GM12878 (cell line): ENCODE results near the gene MICALL2. TPM values are rescaled to one million over a fixed set of nuclear protein-coding genes. Genes with fewer than 3 reads are reported as not detected.

Experiments
- ATAC-seq: fragments of 200-7000 bp; cut with Tn5 transposase; 3 replicates; pipeline ENCODE4 v1.9.1; 2020; ENCODE audit warnings: mild to moderate bottlenecking, moderate library complexity
- BruUV-seq: library from RNA; stranded (reverse); fragments of 400-500 nt; replicated peaks from 2 replicates; lab custom pipeline; 2021; lab: Mats Ljungman, UMichigan
- CTCF ChIA-PET: fragments of 300-600 bp; sonication (Branson Sonifier 250); formaldehyde crosslinking; extraction: SDS; loops from one replicate; lab custom pipeline; 2021; ENCODE audit warnings: inconsistent platforms; lab: Yijun Ruan, JAX
- POLR2A ChIA-PET: fragments of 350-600 bp; formaldehyde crosslinking; extraction: SDS; loops from one replicate; lab custom pipeline; 2021; ENCODE audit warnings: inconsistent platforms; lab: Charles Lee
- RAD21 ChIA-PET: fragments of 300-600 bp; sonication (Branson Sonifier 250); formaldehyde crosslinking; loops from one replicate; lab custom pipeline; 2023; ENCODE audit warnings: antibody characterized with exemption; ENCODE audit not compliant: unreplicated experiment; lab: Charles Lee
- SMC1A ChIA-PET: fragments of 300-600 bp; sonication (Branson Sonifier 250); formaldehyde crosslinking; loops from one replicate; lab custom pipeline; 2023; ENCODE audit not compliant: unreplicated experiment, uncharacterized antibody; lab: Charles Lee
- DNase-seq: peaks from one replicate; pipeline ENCODE4 v3.0.0-alpha.2; 2011; ENCODE audit warnings: low read depth, low spot score
- FAIRE-seq: peaks from 3 replicates; lab custom pipeline; 2011; peaks lifted over from hg19 to GRCh38; lab: Jason Lieb, UNC
- H2AFZ ChIP-seq: 2 replicates; pipeline ENCODE4 v1.6.0; 2011; ENCODE audit warnings: low read depth, low read length, control low read depth; ENCODE audit not compliant: control insufficient read depth
- H3K27ac ChIP-seq: 2 replicates; pipeline ENCODE4 v1.5.1; 2011; ENCODE audit warnings: control low read depth; ENCODE audit not compliant: control insufficient read depth, insufficient read depth
- H3K27me3 ChIP-seq, 2 experiments: replicated peaks in 1 of 2; 2 replicates each; pipeline versions ENCODE4 v1.6.0 to v1.6.1; 2011; ENCODE audit warnings: low read length in 1 of 2; ENCODE audit not compliant: control insufficient read depth in 2 of 2, insufficient read depth in 2 of 2
- H3K36me3 ChIP-seq, 2 experiments: 2 replicates each; pipeline ENCODE4 v1.5.1; 2011; ENCODE audit warnings: low read length in 1 of 2; ENCODE audit not compliant: control insufficient read depth in 2 of 2, insufficient read depth in 2 of 2
- H3K4me1 ChIP-seq: 2 replicates; pipeline ENCODE4 v1.6.1; 2011; ENCODE audit warnings: mild to moderate bottlenecking, low read length, moderate library complexity, mixed read lengths; ENCODE audit not compliant: control insufficient read depth, insufficient read depth
- H3K4me2 ChIP-seq: 2 replicates; pipeline ENCODE4 v1.6.0; 2011; ENCODE audit warnings: control low read depth; ENCODE audit not compliant: control insufficient read depth, insufficient read depth
- H3K4me3 ChIP-seq: fragments of 200-600 bp; sonication (generic); 2 replicates; pipeline ENCODE4 v1.5.1; 2016
- H3K79me2 ChIP-seq: 2 replicates; pipeline ENCODE4 v1.6.0; 2011; ENCODE audit warnings: low read length; ENCODE audit not compliant: control insufficient read depth, insufficient read depth
- H3K9ac ChIP-seq: 2 replicates; pipeline ENCODE4 v1.8.0; 2011; ENCODE audit warnings: low read length, control low read depth, mixed read lengths; ENCODE audit not compliant: control insufficient read depth, insufficient read depth
- H3K9me3 ChIP-seq: replicated peaks from 3 replicates; pipeline ENCODE4 v1.5.1; 2011; ENCODE audit warnings: mild to moderate bottlenecking, low read length; ENCODE audit not compliant: control insufficient read depth, insufficient read depth
- H4K20me1 ChIP-seq: 2 replicates; pipeline ENCODE4 v1.6.0; 2011; ENCODE audit not compliant: control insufficient read depth, insufficient read depth
- CBX5 ChIP-seq: sonication (generic); IDR thresholded peaks from 2 replicates; pipeline ENCODE4 v1.6.1; 2016; ENCODE audit warnings: low read depth, moderate library complexity, mild to moderate bottlenecking, inconsistent platforms
- GABPA ChIP-seq: IDR thresholded peaks from 2 replicates; pipeline ENCODE4 v1.6.1; 2014; ENCODE audit warnings: antibody characterized with exemption, low read depth, mild to moderate bottlenecking, inconsistent platforms
- WGBS: methylation state at CpG from one replicate; pipeline ENCODE4 v1.1.6; 2016; ENCODE audit warnings: low lambda C conversion rate; ENCODE audit not compliant: insufficient replicate concordance, insufficient coverage; ENCODE audit errors: missing lambda C conversion rate; 5-methylcytosine and 5-hydroxymethylcytosine counted together
- in situ Hi-C: fragments of 300-500 bp; cut with MboI; formaldehyde crosslinking; loops from 9 replicates; pipeline ENCODE4 v1.14.3; 2018; ENCODE audit warnings: mixed read lengths
- intact Hi-C: fragments of 100-400 bp; cut with micrococcal nuclease; formaldehyde crosslinking; loops from one replicate; pipeline ENCODE4 v1.14.2; 2022; ENCODE audit not compliant: unreplicated experiment
- polyA plus RNA-seq, 11 experiments: library from polyadenylated mRNA; depleted of rRNA in 4 of 11; unstranded in 6 of 11; stranded (reverse) in 5 of 11; fragments of >200 nt; fragmentation: Nextera tagmentation in 4 of 11; fragmentation: Illumina TruSeq in 1 of 11; extraction: Ambion mirVana in 4 of 11; extraction: Trizol in 1 of 11; gene quantifications; 1 replicate in 1 of 11; 2 replicates in 10 of 11; pipeline versions ENCODE4 v1.2.1 to v1.2.3, GENCODE V29; 2011 to 2016; ENCODE audit warnings: inconsistent platforms in 2 of 11, missing spikeins in 2 of 11, low read depth in 1 of 11
- total RNA-seq, 4 experiments: library from RNA; depleted of rRNA in 3 of 4; stranded (reverse); fragments of >200 nt in 3 of 4; fragmentation: Illumina TruSeq in 1 of 4; extraction: Trizol in 1 of 4; gene quantifications; 2 replicates each; pipeline versions ENCODE4 v1.2.1 to v1.2.3, GENCODE V29; 2013 to 2021
- TF ChIP-seq, protein P1 (sequence below): IDR thresholded peaks from 2 replicates; pipeline ENCODE4 v1.6.1; 2011; ENCODE audit warnings: low read depth, low read length, improper control_type of control experiment, borderline replicate concordance
- TF ChIP-seq, protein P2 (sequence below): fragments of 450-650 bp; formaldehyde crosslinking; IDR thresholded peaks from 2 replicates; pipeline ENCODE4 v1.4.0; 2020; ENCODE audit warnings: mild to moderate bottlenecking, moderate library complexity

The MICALL2 gene
- total and polyA plus RNA-seq, 10 of the 15 experiments (the other 5 are each of a cell fraction or from before 2014, with no cell fraction given) = 0.04 to 1.7 (median 0.83) TPM; not detected in 3

DNA sequence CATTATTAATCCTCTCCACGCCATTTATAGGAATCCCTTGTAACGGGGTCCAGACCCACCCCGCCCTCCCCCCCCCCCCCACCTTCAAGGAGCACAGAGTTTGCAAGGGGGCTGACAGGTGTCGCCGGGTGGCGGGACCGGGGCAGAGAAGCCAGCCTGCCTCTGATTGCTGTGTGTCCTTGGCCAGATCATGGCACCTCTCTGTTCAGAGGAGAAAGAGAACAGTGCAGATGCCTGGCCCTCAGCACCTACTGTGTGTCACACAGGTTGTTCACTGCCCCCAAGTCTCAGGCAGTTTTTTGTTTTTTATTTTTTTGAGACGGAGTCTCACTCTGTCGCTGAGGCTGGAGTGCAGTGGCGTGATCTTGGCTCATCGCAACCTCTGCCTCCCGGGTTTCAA lies 5.4 kb upstream of the MICALL2 start:
- ATAC-seq (no peak), FAIRE-seq (no peak), DNase-seq (no peak)
- ChIA-PET CTCF (no interaction called here), SMC1A (no interaction called here), POLR2A (no interaction called here), RAD21 (no interaction called here)
- peaks cover 8% of the 10 kb centered on the region for H3K4me1 ChIP-seq
- 73% methylated on average over 8 of the region's 12 CpGs for WGBS
- no peaks in the 10 kb centered on the region for H4K20me1 ChIP-seq
- no peak overlapping the region for H2AFZ ChIP-seq
- no peak overlapping the region for H3K4me2 ChIP-seq
- TF ChIP-seq, protein P1, sequence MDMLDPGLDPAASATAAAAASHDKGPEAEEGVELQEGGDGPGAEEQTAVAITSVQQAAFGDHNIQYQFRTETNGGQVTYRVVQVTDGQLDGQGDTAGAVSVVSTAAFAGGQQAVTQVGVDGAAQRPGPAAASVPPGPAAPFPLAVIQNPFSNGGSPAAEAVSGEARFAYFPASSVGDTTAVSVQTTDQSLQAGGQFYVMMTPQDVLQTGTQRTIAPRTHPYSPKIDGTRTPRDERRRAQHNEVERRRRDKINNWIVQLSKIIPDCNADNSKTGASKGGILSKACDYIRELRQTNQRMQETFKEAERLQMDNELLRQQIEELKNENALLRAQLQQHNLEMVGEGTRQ = no peak
- TF ChIP-seq GABPA (no peak), CBX5 (no peak)
- TF ChIP-seq, protein P2, sequence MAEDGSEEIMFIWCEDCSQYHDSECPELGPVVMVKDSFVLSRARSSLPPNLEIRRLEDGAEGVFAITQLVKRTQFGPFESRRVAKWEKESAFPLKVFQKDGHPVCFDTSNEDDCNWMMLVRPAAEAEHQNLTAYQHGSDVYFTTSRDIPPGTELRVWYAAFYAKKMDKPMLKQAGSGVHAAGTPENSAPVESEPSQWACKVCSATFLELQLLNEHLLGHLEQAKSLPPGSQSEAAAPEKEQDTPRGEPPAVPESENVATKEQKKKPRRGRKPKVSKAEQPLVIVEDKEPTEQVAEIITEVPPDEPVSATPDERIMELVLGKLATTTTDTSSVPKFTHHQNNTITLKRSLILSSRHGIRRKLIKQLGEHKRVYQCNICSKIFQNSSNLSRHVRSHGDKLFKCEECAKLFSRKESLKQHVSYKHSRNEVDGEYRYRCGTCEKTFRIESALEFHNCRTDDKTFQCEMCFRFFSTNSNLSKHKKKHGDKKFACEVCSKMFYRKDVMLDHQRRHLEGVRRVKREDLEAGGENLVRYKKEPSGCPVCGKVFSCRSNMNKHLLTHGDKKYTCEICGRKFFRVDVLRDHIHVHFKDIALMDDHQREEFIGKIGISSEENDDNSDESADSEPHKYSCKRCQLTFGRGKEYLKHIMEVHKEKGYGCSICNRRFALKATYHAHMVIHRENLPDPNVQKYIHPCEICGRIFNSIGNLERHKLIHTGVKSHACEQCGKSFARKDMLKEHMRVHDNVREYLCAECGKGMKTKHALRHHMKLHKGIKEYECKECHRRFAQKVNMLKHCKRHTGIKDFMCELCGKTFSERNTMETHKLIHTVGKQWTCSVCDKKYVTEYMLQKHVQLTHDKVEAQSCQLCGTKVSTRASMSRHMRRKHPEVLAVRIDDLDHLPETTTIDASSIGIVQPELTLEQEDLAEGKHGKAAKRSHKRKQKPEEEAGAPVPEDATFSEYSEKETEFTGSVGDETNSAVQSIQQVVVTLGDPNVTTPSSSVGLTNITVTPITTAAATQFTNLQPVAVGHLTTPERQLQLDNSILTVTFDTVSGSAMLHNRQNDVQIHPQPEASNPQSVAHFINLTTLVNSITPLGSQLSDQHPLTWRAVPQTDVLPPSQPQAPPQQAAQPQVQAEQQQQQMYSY (CRISPR knock-in tag) = no peak
- no peaks in the 10 kb centered on the region for H3K27me3 ChIP-seq
- no TSS peak for BruUV-seq
- H3K27ac ChIP-seq = no peak overlapping the region
- H3K9ac ChIP-seq = no peak overlapping the region
- H3K79me2 ChIP-seq = no peaks in the 10 kb centered on the region
- in situ Hi-C loops = no loop called here
- intact Hi-C loops = no loop called here
- H3K4me3 ChIP-seq = no peak overlapping the region
- no peaks in the 10 kb centered on the region for H3K9me3 ChIP-seq
- H3K36me3 ChIP-seq = no peaks in the 10 kb centered on the region
